Colonic mucosa (tissue), 4 donors: Measurements from ENCODE around the gene MMP10. TPM values are rescaled to one million over a fixed set of nuclear protein-coding genes. Genes with fewer than 3 reads are reported as not detected.

Experiments used
- DNase-seq: peaks from one replicate; pipeline ENCODE4 v3.0.0-alpha.2; 2020
- H3K27ac ChIP-seq: fragments of 200-600 bp; one replicate; pipeline ENCODE4 v1.8.0; 2021
- H3K27me3 ChIP-seq: fragments of 200-600 bp; one replicate; pipeline ENCODE4 v1.8.0; 2021
- H3K36me3 ChIP-seq: fragments of 200-600 bp; one replicate; pipeline ENCODE4 v1.8.0; 2021
- H3K4me1 ChIP-seq: fragments of 200-600 bp; one replicate; pipeline ENCODE4 v1.8.0; 2021; ENCODE audit warnings: mild to moderate bottlenecking
- H3K4me3 ChIP-seq: fragments of 200-600 bp; one replicate; pipeline ENCODE4 v1.8.0; 2021
- H3K9ac ChIP-seq, 2 donors: one replicate each; pipeline ENCODE4 v1.7.0; 2013; ENCODE audit warnings: control low read depth in 2 of 2, low read depth in 2 of 2, low read length in 2 of 2
- H3K9me3 ChIP-seq: fragments of 200-600 bp; one replicate; pipeline ENCODE4 v1.8.0; 2021
- CTCF ChIP-seq: fragments of 200-600 bp; IDR thresholded peaks from one replicate; pipeline ENCODE4 v1.8.0; 2022; ENCODE audit warnings: antibody characterized with exemption, mild to moderate bottlenecking
- intact Hi-C: fragments of 100-400 bp; cut with DNase I; formaldehyde crosslinking; loops from one replicate; pipeline ENCODE4 v1.14.1; 2022
- total RNA-seq, 2 donors: library from RNA; stranded (reverse); fragmentation: NEBNext Ultra II Directional in 1 of 2; extraction: Animal tissue kit (Norgen Biotek cat#: 25700) in 1 of 2; gene quantifications; one replicate each; pipeline ENCODE4 v1.2.1, GENCODE V29; 2021
- donor health status: healthy.
- donor health status: DM: no; HTN: no; CAD: no.
- donor health status: DM: no; HTN: no; CAD: no.

MMP10 gene
- total RNA-seq, 2 donors from 2014 or later, result 0.40 TPM; not detected in 1

DNA sequence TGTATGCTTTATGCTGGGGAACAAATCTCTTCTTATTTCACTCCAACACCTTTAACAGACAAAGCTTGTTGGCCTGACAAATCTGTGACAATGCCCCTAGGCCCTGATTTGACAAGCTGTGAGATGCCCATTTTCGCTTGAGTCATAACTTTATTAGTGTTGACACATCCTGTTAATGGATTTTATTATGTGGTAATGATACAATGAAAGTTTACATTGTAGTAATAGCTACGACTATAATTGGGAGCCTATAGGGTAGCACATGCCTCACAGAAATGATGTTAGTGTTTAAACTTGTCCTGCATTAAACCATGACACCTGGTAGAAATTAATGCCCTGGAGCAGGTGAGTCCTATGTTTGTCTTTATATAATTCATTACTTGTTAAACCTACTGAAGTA, 3.3 kb upstream of the MMP10 start:
- no peak overlapping the region for H3K4me3 ChIP-seq
- H3K9ac ChIP-seq, result no peak overlapping the region
- intact Hi-C loops, result no loop called here
- no peaks in the 10 kb centered on the region for H3K36me3 ChIP-seq
- no peak for DNase-seq
- no peaks in the 10 kb centered on the region for H3K27me3 ChIP-seq
- no peaks in the 10 kb centered on the region for H3K9me3 ChIP-seq
- no peak for TF ChIP-seq CTCF
- no peak overlapping the region for H3K27ac ChIP-seq
- no peaks in the 10 kb centered on the region for H3K4me1 ChIP-seq

DNA sequence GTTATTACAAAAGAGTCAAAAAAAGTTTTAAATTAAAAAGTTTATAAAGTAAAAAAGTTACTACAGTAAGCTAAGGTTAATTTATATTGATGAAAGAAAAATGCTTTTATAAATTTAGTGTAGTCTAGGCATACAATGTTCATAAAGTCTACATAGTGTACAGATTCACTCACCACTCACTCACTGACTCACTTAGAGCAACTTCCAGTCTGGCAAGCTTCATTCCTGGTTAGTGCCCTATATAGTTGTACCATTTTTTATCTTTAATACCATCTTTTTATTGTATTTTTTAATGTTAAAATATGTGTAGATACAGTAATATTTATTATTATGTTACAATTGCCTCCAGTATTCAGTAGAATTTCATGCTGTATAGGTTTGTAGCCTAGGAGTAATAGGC, 2.6 kb upstream of the MMP10 start:
- H3K9ac ChIP-seq, result no peak overlapping the region
- TF ChIP-seq CTCF, result no peak
- no peaks in the 10 kb centered on the region for H3K27me3 ChIP-seq
- no peaks in the 10 kb centered on the region for H3K4me1 ChIP-seq
- no peak overlapping the region for H3K4me3 ChIP-seq
- H3K9me3 ChIP-seq, result no peaks in the 10 kb centered on the region
- H3K27ac ChIP-seq, result no peak overlapping the region
- intact Hi-C loops, result no loop called here
- H3K36me3 ChIP-seq, result no peaks in the 10 kb centered on the region
- DNase-seq, result no peak

DNA sequence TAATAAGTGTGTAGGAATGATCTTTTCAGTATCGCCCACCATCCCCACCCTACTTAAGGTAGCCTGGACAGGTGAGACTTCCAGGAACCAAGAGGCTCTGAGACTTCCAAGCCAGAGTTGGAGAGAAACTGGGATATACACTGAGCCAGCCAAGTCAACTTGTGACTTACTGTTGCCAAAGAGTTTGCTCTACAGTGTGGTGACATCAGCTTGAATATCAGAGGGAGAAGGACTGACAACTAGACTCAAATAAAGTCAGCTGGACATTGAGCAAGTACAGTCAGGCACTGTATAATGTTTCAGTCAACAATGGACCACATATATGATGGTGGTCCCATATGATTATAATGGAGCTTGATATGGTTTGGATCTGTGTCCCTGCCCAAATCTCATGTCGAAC, 1.2 kb upstream of the MMP10 start:
- H3K27ac ChIP-seq, result no peak overlapping the region
- no peaks in the 10 kb centered on the region for H3K9me3 ChIP-seq
- no peak for DNase-seq
- no peak for TF ChIP-seq CTCF
- intact Hi-C loops, result no loop called here
- no peaks in the 10 kb centered on the region for H3K27me3 ChIP-seq
- H3K9ac ChIP-seq, result no peak overlapping the region
- H3K4me1 ChIP-seq, result no peaks in the 10 kb centered on the region
- H3K36me3 ChIP-seq, result no peaks in the 10 kb centered on the region
- no peak overlapping the region for H3K4me3 ChIP-seq

- H3K4me3 ChIP-seq, result no peak overlapping the region
- TF ChIP-seq CTCF, result no peak
- no peak for DNase-seq
- H3K4me1 ChIP-seq, result no peaks in the 10 kb centered on the region
- H3K27me3 ChIP-seq, result no peaks in the 10 kb centered on the region
- intact Hi-C loops, result no loop called here
- no peak overlapping the region for H3K9ac ChIP-seq
- H3K27ac ChIP-seq, result no peak overlapping the region
- H3K9me3 ChIP-seq, result no peaks in the 10 kb centered on the region
- H3K36me3 ChIP-seq, result no peaks in the 10 kb centered on the region
Measured at GRCh38 chr11:102776454-102776853, 4.0 kb downstream of the MMP10 start.

DNA sequence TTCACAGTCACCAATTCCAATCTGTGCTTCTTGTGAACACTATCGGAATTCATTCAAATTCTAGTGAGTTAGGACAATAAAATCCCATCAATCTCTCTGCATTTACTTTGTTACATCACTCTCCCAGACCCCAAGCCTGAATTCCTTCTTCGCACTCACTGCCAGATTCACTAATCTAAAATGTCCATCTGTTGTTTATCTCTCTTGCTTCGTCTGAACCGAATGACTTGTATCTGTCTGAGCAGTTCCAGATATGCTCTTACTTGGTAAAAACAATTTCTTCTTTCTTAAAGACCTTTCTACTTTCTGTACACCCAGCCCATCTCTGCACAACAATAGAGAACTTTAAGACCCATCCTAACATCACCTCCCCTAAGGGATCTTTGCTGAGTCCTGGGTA, 7.0 kb downstream of the MMP10 start:
- no peak overlapping the region for H3K9ac ChIP-seq
- DNase-seq, result no peak

More for the DNA sequence above, 7.0 kb downstream of the MMP10 start:
- no peaks in the 10 kb centered on the region for H3K27me3 ChIP-seq
- H3K27ac ChIP-seq, result no peak overlapping the region
- H3K4me1 ChIP-seq, result no peaks in the 10 kb centered on the region
- intact Hi-C loops, result no loop called here
- H3K36me3 ChIP-seq, result no peaks in the 10 kb centered on the region
- H3K9me3 ChIP-seq, result no peaks in the 10 kb centered on the region
- no peak overlapping the region for H3K4me3 ChIP-seq
- TF ChIP-seq CTCF, result no peak
